ENCODE measurements around the gene CHD2.

Gene CHD2

GRCh38 chr15:92963794-92964193 is 63.7 kb downstream of the CHD2 start:
- DNase-seq = no peak

GRCh38 chr15:92968926-92969651 is 69.0 kb downstream of the CHD2 start:
- no peak for DNase-seq

- no peak for DNase-seq
Measured at GRCh38 chr15:92970656-92971055, 70.5 kb downstream of the CHD2 start.

- no peak for DNase-seq
Measured at GRCh38 chr15:92971081-92971480, 71.0 kb downstream of the CHD2 start.

- DNase-seq = no peak
Measured at GRCh38 chr15:92971713-92972112, 71.6 kb downstream of the CHD2 start.

- DNase-seq = no peak
Measured at GRCh38 chr15:92974183-92974915, 74.2 kb downstream of the CHD2 start.

GRCh38 chr15:92979011-92979701 is 79.0 kb downstream of the CHD2 start:
- no peak for DNase-seq

- no peak for DNase-seq
Measured at GRCh38 chr15:92981333-92981732, 81.2 kb downstream of the CHD2 start.

GRCh38 chr15:92984161-92984560 is 84.0 kb downstream of the CHD2 start:
- DNase-seq = no peak

- no peak for DNase-seq
Measured at GRCh38 chr15:92989470-92989869, 89.3 kb downstream of the CHD2 start.

- DNase-seq = no peak
Measured at GRCh38 chr15:92990031-92990430, 89.9 kb downstream of the CHD2 start.

GRCh38 chr15:92992720-92993119 is 92.6 kb downstream of the CHD2 start:
- no peak for DNase-seq

GRCh38 chr15:92997821-92998220 is 97.7 kb downstream of the CHD2 start:
- DNase-seq = no peak

GRCh38 chr15:93001156-93001555 is 101.0 kb downstream of the CHD2 start:
- DNase-seq = no peak

- DNase-seq = no peak
Measured at GRCh38 chr15:93001881-93002280, 101.8 kb downstream of the CHD2 start.

GRCh38 chr15:93005133-93005532 is 105.0 kb downstream of the CHD2 start:
- DNase-seq = no peak

- no peak for DNase-seq
Measured at GRCh38 chr15:93007994-93008393, 107.9 kb downstream of the CHD2 start.

GRCh38 chr15:93012786-93013185 is 112.7 kb downstream of the CHD2 start:
- DNase-seq = no peak

GRCh38 chr15:93017526-93017925 is 117.4 kb downstream of the CHD2 start:
- no peak for DNase-seq

- DNase-seq = no peak
Measured at GRCh38 chr15:93018574-93018973, 118.5 kb downstream of the CHD2 start.

GRCh38 chr15:93019090-93019489 is 119.0 kb downstream of the CHD2 start:
- DNase-seq = no peak

- no peak for DNase-seq
Measured at GRCh38 chr15:93019971-93020370, 119.8 kb downstream of the CHD2 start.

GRCh38 chr15:93020976-93021772 is 121.0 kb downstream of the CHD2 start:
- no peak for DNase-seq
